Stimulated activated CD8-positive, alpha-beta memory T cell treated with anti-CD3 and anti-CD28 coated beads, Interleukin-2, amount 100 ng/mL, for 1 hour (primary cell): ENCODE measurements around the gene SERTAD2.

Source experiments
- DNase-seq, 2 donors: peaks; one replicate each; pipeline ENCODE4 v3.0.0-alpha.2; 2020; ENCODE audit warnings: low read depth in 2 of 2

Gene SERTAD2

GRCh38 chr2:64608867-64609226 is 44.9 kb downstream of the SERTAD2 start:
- DNase-seq, result no peak

- DNase-seq, result no peak
Observed at GRCh38 chr2:64607381-64608304, 46.1 kb downstream of the SERTAD2 start.

GRCh38 chr2:64606479-64607363 is 47.0 kb downstream of the SERTAD2 start:
- peak; percentile 57 to 65 for DNase-seq

- DNase-seq, result no peak
Observed at GRCh38 chr2:64605991-64606478, 47.7 kb downstream of the SERTAD2 start.

- DNase-seq, result no peak
Observed at GRCh38 chr2:64605026-64605471, 48.7 kb downstream of the SERTAD2 start.

- no peak for DNase-seq
Observed at GRCh38 chr2:64604155-64604554, 49.6 kb downstream of the SERTAD2 start.

GRCh38 chr2:64602436-64602835 is 51.3 kb downstream of the SERTAD2 start:
- no peak for DNase-seq

- DNase-seq, result no peak
Observed at GRCh38 chr2:64601785-64602391, 51.8 kb downstream of the SERTAD2 start.

GRCh38 chr2:64601034-64601754 is 52.5 kb downstream of the SERTAD2 start:
- DNase-seq, result no peak

- no peak for DNase-seq
Observed at GRCh38 chr2:64599469-64599868, 54.2 kb downstream of the SERTAD2 start.

- DNase-seq, result no peak
Observed at GRCh38 chr2:64598226-64598625, 55.5 kb downstream of the SERTAD2 start.

GRCh38 chr2:64595397-64596176 is 58.1 kb downstream of the SERTAD2 start:
- no peak for DNase-seq

GRCh38 chr2:64594226-64594989 is 59.3 kb downstream of the SERTAD2 start:
- DNase-seq, result no peak

- DNase-seq, result no peak
Observed at GRCh38 chr2:64593035-64593655, 60.6 kb downstream of the SERTAD2 start.

GRCh38 chr2:64591188-64591587 is 62.5 kb downstream of the SERTAD2 start:
- DNase-seq, result no peak

GRCh38 chr2:64587561-64587960 is 66.2 kb downstream of the SERTAD2 start:
- no peak for DNase-seq

GRCh38 chr2:64586883-64587481 is 66.7 kb downstream of the SERTAD2 start:
- no peak for DNase-seq

GRCh38 chr2:64586054-64586453 is 67.7 kb downstream of the SERTAD2 start:
- DNase-seq, result no peak
